GM23248 (cell line): Measurements from ENCODE around the gene HEATR1.

ENCODE experiments used
- EZH2 ChIP-seq: fragments of 200-600 bp; sonication (generic); IDR thresholded peaks from 2 replicates; pipeline ENCODE4 v1.6.1; 2018; ENCODE audit warnings: antibody characterized with exemption, mild to moderate bottlenecking; ENCODE audit not compliant: insufficient read depth, poor library complexity, severe bottlenecking
- EZH2phosphoT487 ChIP-seq: fragments of 200-600 bp; sonication (generic); IDR thresholded peaks from 2 replicates; pipeline ENCODE4 v1.6.1; 2018; ENCODE audit warnings: antibody characterized with exemption, moderate library complexity, mild to moderate bottlenecking, low read depth; ENCODE audit not compliant: insufficient read depth

- no peak for TF ChIP-seq EZH2
- no peak for TF ChIP-seq EZH2phosphoT487
These were observed 89.4 kb downstream of the HEATR1 start for GRCh38 chr1:236514703-236515442.
